ENCODE data around the gene AKNA.

The AKNA gene

DNA sequence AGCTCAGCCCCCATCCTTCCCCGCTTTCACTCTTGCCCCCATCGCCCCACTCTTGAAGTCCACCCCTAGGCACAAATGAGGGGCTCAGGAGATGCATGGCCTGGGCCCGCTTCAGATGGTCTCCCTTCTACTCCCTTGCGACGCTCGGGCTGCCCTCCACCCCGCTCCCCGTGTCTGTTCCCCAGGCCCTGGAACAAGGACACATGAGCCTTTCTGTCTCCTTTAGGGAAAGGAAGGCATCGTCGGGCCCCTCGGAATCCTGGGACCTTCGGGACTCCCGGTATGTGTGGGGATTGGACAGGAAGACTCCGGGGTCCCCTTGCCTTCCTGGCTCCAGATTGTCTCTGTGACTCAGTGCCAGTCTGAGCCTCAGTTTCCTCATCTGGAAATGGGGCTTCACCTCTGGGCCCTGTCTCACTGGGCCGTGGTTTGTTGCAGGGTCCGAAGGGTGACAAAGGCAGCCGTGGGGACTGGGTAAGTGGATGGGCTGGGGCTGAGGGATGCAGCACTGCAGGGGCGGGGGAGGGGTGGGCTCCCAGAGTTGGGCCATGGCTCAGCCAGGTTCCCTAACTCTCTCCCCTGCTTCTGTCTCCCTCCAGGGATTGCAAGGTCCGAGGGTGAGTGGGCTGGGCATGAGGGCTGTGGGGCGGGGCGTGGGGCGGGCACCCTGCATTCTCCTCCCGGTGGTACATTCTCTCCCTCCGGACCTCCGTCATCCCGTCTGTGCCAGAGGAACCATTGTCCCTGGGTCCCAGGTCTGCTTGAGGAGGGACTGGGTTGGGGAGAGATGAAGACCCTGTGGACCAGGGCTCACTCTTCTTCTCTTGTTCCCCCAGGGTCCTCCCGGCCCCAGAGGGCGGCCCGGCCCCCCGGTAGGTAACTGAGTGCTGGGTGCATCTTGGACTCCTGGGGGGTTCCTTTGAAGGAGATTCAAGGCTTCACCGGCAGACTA is 86.7 kb downstream of the AKNA start:
- ChIA-PET CTCF (interaction anchor here (1.0 to 18.7 kb wide), 4 partner anchors 10 to 219 kb away, joined by 3 to 686 read pairs (median 14); no protein-coding TSS in a partner anchor), POLR2A (no interaction called here)
- no peak overlapping the region for H3K4me3 ChIP-seq (ENCODE audit: low read depth, low read length)
- no peak for DNase-seq (ENCODE audit: low read depth, low spot score)
- TF ChIP-seq, protein P1, sequence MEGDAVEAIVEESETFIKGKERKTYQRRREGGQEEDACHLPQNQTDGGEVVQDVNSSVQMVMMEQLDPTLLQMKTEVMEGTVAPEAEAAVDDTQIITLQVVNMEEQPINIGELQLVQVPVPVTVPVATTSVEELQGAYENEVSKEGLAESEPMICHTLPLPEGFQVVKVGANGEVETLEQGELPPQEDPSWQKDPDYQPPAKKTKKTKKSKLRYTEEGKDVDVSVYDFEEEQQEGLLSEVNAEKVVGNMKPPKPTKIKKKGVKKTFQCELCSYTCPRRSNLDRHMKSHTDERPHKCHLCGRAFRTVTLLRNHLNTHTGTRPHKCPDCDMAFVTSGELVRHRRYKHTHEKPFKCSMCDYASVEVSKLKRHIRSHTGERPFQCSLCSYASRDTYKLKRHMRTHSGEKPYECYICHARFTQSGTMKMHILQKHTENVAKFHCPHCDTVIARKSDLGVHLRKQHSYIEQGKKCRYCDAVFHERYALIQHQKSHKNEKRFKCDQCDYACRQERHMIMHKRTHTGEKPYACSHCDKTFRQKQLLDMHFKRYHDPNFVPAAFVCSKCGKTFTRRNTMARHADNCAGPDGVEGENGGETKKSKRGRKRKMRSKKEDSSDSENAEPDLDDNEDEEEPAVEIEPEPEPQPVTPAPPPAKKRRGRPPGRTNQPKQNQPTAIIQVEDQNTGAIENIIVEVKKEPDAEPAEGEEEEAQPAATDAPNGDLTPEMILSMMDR (IDR thresholded peaks at IDR 0.05; ENCODE audit: insufficient read depth, low read length, missing control alignments), result no peak

DNA sequence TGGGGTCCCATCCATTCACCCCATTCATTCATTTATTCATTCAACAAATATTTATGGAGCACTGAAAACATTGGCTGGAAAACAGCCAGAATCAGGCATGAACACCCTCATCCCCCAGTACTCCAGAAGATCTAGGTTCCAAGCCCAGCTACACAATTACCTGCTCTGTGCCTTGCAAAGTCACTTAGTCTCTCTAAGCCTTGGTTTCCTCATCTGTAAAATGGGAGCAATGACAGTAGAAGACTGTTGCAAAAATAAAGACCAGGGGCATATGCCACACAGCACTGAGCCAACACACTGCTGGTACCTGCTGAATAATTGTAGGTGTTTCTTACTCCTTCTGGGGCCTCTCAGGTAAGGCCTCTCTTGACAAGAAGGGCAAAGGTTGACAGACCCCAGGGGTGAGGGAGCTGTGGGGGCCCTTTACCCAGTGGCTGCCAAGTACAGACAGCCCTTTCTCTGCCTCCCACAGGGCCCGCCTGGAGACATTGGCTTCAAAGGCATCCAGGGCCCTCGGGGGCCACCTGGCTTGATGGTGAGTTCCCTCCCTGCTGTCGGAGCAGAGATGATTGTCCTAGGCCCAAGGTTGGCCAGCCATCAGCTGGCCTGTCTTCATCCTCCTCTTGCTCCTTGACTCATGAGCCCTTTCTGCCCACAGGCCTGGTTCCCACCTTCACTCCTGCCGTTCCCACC is 87.5 kb downstream of the AKNA start:
- TF ChIP-seq, protein P1 (IDR thresholded peaks at IDR 0.05; ENCODE audit: insufficient read depth, low read length, missing control alignments), result no peak
- no peak for DNase-seq (ENCODE audit: low read depth, low spot score)
- POLR2A ChIA-PET, result no interaction called here

DNA sequence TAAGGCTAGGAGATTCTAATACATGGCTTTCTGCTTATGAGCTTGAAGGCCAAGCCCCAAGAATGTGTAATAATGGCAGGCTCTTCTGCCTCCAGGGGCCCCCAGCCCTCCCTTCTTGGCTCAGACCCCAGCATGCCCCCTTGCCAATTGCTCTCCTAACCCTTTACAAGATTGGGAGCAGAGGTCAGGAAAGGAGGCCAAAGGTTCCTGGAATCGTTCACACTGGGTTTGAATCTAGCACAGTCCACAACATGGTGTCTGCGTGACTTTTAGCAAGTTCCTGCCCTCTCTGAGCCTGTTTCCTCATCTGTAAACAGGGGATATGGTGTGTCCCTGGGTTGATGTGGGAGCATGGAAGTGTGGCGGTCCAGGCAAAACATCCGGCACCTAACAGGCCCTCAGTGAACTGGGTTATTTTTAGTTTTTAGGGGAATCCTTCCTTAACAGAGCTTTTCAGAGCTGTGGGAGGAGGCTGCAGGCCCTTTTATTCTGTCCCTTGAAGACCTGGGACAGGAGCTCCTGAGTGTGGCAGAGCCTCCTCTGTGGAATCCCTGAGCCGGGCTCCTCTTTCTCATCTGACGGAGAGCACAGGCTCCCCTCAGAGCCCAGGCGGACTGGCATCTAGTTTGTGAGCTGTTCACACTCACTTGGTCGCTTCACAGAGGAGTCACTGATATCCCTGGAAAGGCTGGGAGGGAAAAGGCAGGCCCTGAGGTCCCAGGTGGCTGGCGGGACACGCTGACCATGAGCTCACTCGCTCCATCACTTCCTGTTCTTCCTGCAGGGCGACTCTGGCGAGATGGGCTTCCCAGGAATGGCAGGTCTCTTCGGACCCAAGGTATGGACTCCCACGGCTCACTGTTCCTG is 88.3 kb downstream of the AKNA start:
- CTCF ChIA-PET, result interaction anchor here (0.7 to 18.7 kb wide), 8 partner anchors 9 to 219 kb away, joined by 3 to 686 read pairs (median 4); no protein-coding TSS in a partner anchor
- TF ChIP-seq, protein P1 (IDR thresholded peaks at IDR 0.05; ENCODE audit: insufficient read depth, low read length, missing control alignments), result no peak
- no peak for DNase-seq (ENCODE audit: low read depth, low spot score)
- H3K4me3 ChIP-seq (ENCODE audit: low read depth, low read length), result no peak overlapping the region
- POLR2A ChIA-PET, result no interaction called here

More for the DNA sequence above, 87.5 kb downstream of the AKNA start:
- no peak overlapping the region for H3K4me3 ChIP-seq (ENCODE audit: low read depth, low read length)
- CTCF ChIA-PET, result interaction anchor here (0.8 to 18.7 kb wide), 7 partner anchors 10 to 220 kb away, joined by 3 to 686 read pairs (median 4); no protein-coding TSS in a partner anchor

DNA sequence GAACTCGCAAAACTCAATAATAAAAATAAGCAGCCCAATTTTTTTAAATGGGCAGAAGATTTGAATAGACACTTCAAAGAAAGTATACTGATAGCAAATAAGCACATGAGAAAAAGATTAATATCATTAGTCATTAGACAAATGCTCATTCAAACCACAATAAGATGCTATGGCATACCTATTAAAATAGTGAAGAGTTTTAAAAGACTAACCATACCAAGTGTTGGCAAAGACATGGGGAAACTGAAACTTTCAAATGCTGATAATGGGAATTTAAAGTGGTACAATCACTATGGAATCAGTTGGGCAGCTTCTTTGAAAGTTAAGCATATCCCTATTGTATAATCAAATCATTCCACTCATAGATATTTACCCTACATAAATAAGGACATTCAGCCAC is 91.4 kb downstream of the AKNA start:
- DNase-seq (ENCODE audit: low read depth, low spot score), result no peak
- POLR2A ChIA-PET, result no interaction called here
- H3K4me3 ChIP-seq (ENCODE audit: low read depth, low read length), result no peak overlapping the region
- CTCF ChIA-PET, result interaction anchor here (0.8 to 18.7 kb wide), 5 partner anchors 139 to 213 kb away, joined by 3 to 686 read pairs (median 38); partner anchors contain the start of gene COL27A1
- TF ChIP-seq, protein P1 (IDR thresholded peaks at IDR 0.05; ENCODE audit: insufficient read depth, low read length, missing control alignments), result no peak

DNA sequence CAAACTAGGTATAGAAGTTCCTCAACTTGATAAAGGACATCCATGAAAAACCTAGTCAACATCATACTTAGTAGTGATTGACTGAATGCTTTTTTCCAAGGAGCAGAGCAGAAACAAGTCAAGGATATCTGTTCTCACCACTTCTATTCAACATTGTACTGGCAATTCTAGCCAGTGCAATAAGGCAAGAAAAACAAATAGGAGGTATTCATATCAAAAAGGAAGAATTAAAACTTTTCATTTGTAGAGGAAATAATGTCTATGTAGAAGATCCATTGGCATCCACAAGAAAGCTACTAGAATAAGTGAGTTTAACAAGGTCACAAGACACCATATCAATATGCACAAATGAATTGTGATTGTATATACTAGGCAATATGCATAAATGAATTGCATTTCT is 93.1 kb downstream of the AKNA start:
- ChIA-PET POLR2A (no interaction called here), CTCF (interaction anchor here (1.1 to 18.7 kb wide), 6 partner anchors 9 to 212 kb away, joined by 3 to 686 read pairs (median 22); partner anchors contain the start of gene COL27A1)
- DNase-seq (ENCODE audit: low read depth, low spot score), result no peak

More for the DNA sequence above, 93.1 kb downstream of the AKNA start:
- no peak overlapping the region for H3K4me3 ChIP-seq (ENCODE audit: low read depth, low read length)
- TF ChIP-seq, protein P1 (IDR thresholded peaks at IDR 0.05; ENCODE audit: insufficient read depth, low read length, missing control alignments), result no peak

All from AG04449 (cell line).